PC-9 (cell line): ENCODE data around the gene IRX4.

ENCODE experiments used
- EZH2 ChIP-seq: fragments of 200-600 bp; sonication (generic); IDR thresholded peaks from 2 replicates; pipeline ENCODE4 v1.8.0; 2017; ENCODE audit warnings: antibody characterized with exemption, low read depth
- TF ChIP-seq, protein P1 (sequence below): fragments of 200-600 bp; sonication (generic); conservative IDR thresholded peaks from 2 replicates; pipeline ENCODE4 v1.6.1; 2017; ENCODE audit warnings: mixed run types, antibody characterized with exemption, mild to moderate bottlenecking, moderate library complexity

GRCh38 chr5:1914471-1914870, 31.7 kb upstream of the IRX4 start:
- TF ChIP-seq, protein P1, sequence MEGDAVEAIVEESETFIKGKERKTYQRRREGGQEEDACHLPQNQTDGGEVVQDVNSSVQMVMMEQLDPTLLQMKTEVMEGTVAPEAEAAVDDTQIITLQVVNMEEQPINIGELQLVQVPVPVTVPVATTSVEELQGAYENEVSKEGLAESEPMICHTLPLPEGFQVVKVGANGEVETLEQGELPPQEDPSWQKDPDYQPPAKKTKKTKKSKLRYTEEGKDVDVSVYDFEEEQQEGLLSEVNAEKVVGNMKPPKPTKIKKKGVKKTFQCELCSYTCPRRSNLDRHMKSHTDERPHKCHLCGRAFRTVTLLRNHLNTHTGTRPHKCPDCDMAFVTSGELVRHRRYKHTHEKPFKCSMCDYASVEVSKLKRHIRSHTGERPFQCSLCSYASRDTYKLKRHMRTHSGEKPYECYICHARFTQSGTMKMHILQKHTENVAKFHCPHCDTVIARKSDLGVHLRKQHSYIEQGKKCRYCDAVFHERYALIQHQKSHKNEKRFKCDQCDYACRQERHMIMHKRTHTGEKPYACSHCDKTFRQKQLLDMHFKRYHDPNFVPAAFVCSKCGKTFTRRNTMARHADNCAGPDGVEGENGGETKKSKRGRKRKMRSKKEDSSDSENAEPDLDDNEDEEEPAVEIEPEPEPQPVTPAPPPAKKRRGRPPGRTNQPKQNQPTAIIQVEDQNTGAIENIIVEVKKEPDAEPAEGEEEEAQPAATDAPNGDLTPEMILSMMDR = no peak
- no peak for TF ChIP-seq EZH2
